HUES6 (cell line): ENCODE measurements around the gene PAPLN.

Source experiments
- H3K27ac ChIP-seq: 2 replicates; pipeline ENCODE4 v1.7.0; 2013; ENCODE audit warnings: low read depth, mild to moderate bottlenecking, low read length, inconsistent platforms
- H3K27me3 ChIP-seq: 2 replicates; pipeline ENCODE4 v1.6.1; 2013; ENCODE audit warnings: low read length; ENCODE audit not compliant: control insufficient read depth, insufficient read depth
- H3K36me3 ChIP-seq: 2 replicates; pipeline ENCODE4 v1.6.1; 2013; ENCODE audit warnings: low read length; ENCODE audit not compliant: control insufficient read depth, insufficient read depth
- H3K4me1 ChIP-seq: 2 replicates; pipeline ENCODE4 v1.6.1; 2013; ENCODE audit warnings: low read length; ENCODE audit not compliant: control insufficient read depth, insufficient read depth
- H3K4me3 ChIP-seq: 2 replicates; pipeline ENCODE4 v1.5.1; 2013; ENCODE audit warnings: low read depth, low read length
- H3K9ac ChIP-seq: one replicate; pipeline ENCODE4 v1.6.1; 2013; ENCODE audit warnings: mild to moderate bottlenecking, low read length
- H3K9me3 ChIP-seq: 2 replicates; pipeline ENCODE4 v1.6.1; 2013; ENCODE audit warnings: low read depth, low read length; ENCODE audit not compliant: control insufficient read depth, insufficient read depth

PAPLN gene

GRCh38 chr14:73209953-73210352 lies 27.4 kb upstream of the PAPLN start:
- Histone ChIP-seq H3K9ac (no peak overlapping the region), H3K4me3 (no peak overlapping the region), H3K27me3 (no peaks in the 10 kb centered on the region), H3K4me1 (no peaks in the 10 kb centered on the region), H3K36me3 (peaks cover 79% of the 10 kb centered on the region), H3K27ac (no peak overlapping the region), H3K9me3 (peaks cover 10% of the 10 kb centered on the region; the same call in 1 of the 2 replicates)

- Histone ChIP-seq H3K27me3 (no peaks in the 10 kb centered on the region), H3K4me3 (no peak overlapping the region), H3K9ac (no peak overlapping the region), H3K27ac (no peak overlapping the region), H3K4me1 (no peaks in the 10 kb centered on the region), H3K9me3 (peaks cover 10% of the 10 kb centered on the region; the same call in 1 of the 2 replicates), H3K36me3 (peaks cover 75% of the 10 kb centered on the region)
These were observed 25.9 kb upstream of the PAPLN start for GRCh38 chr14:73211251-73212040.

- Histone ChIP-seq H3K36me3 (peaks cover 74% of the 10 kb centered on the region), H3K9me3 (no peaks in the 10 kb centered on the region), H3K4me1 (no peaks in the 10 kb centered on the region)
These were observed 21.3 kb upstream of the PAPLN start for GRCh38 chr14:73216030-73216429.

GRCh38 chr14:73217411-73217810 lies 19.9 kb upstream of the PAPLN start:
- Histone ChIP-seq H3K36me3 (peaks cover 63% of the 10 kb centered on the region), H3K4me3 (no peak overlapping the region), H3K9me3 (no peaks in the 10 kb centered on the region), H3K9ac (no peak overlapping the region), H3K4me1 (peaks cover 4% of the 10 kb centered on the region), H3K27ac (no peak overlapping the region), H3K27me3 (no peaks in the 10 kb centered on the region)

More at GRCh38 chr14:73216030-73216429, 21.3 kb upstream of the PAPLN start:
- Histone ChIP-seq H3K4me3 (no peak overlapping the region), H3K27ac (no peak overlapping the region), H3K27me3 (no peaks in the 10 kb centered on the region), H3K9ac (no peak overlapping the region)

- Histone ChIP-seq H3K4me1 (peaks cover 14% of the 10 kb centered on the region), H3K27me3 (no peaks in the 10 kb centered on the region), H3K9me3 (no peaks in the 10 kb centered on the region), H3K27ac (no peak overlapping the region), H3K4me3 (no peak overlapping the region), H3K9ac (no peak overlapping the region), H3K36me3 (peaks cover 41% of the 10 kb centered on the region)
These were observed 17.2 kb upstream of the PAPLN start for GRCh38 chr14:73220061-73220460.

GRCh38 chr14:73220634-73221033 lies 16.7 kb upstream of the PAPLN start:
- H3K4me3 ChIP-seq, result no peak overlapping the region
- no peaks in the 10 kb centered on the region for H3K9me3 ChIP-seq
- peaks cover 39% of the 10 kb centered on the region for H3K36me3 ChIP-seq
- no peak overlapping the region for H3K27ac ChIP-seq
- peaks cover 14% of the 10 kb centered on the region for H3K4me1 ChIP-seq
- no peaks in the 10 kb centered on the region for H3K27me3 ChIP-seq
- H3K9ac ChIP-seq, result no peak overlapping the region

- Histone ChIP-seq H3K36me3 (peaks cover 33% of the 10 kb centered on the region), H3K27me3 (no peaks in the 10 kb centered on the region), H3K4me3 (no peak overlapping the region), H3K4me1 (peaks cover 14% of the 10 kb centered on the region), H3K9me3 (no peaks in the 10 kb centered on the region), H3K27ac (no peak overlapping the region), H3K9ac (no peak overlapping the region)
These were observed 15.4 kb upstream of the PAPLN start for GRCh38 chr14:73221945-73222344.

GRCh38 chr14:73223049-73223448 lies 14.3 kb upstream of the PAPLN start:
- no peak overlapping the region for H3K4me3 ChIP-seq
- peaks cover 24% of the 10 kb centered on the region for H3K36me3 ChIP-seq
- no peaks in the 10 kb centered on the region for H3K9me3 ChIP-seq
- H3K27me3 ChIP-seq, result no peaks in the 10 kb centered on the region
- no peak overlapping the region for H3K9ac ChIP-seq
- peaks cover 14% of the 10 kb centered on the region for H3K4me1 ChIP-seq
- H3K27ac ChIP-seq, result no peak overlapping the region

- Histone ChIP-seq H3K4me1 (peaks cover 20% of the 10 kb centered on the region), H3K4me3 (no peak overlapping the region), H3K27ac (no peak overlapping the region), H3K9me3 (no peaks in the 10 kb centered on the region), H3K36me3 (0 out of 2 replicates have a peak, but pooled peaks cover 3% of the 10 kb centered on the region), H3K9ac (no peak overlapping the region), H3K27me3 (no peaks in the 10 kb centered on the region)
These were observed 11.8 kb upstream of the PAPLN start for GRCh38 chr14:73225496-73225895.

GRCh38 chr14:73227812-73228781 lies 9.2 kb upstream of the PAPLN start:
- no peak overlapping the region for H3K4me3 ChIP-seq
- H3K9ac ChIP-seq, result no peak overlapping the region
- no peaks in the 10 kb centered on the region for H3K36me3 ChIP-seq
- H3K27me3 ChIP-seq, result peaks cover under 1% of the 10 kb centered on the region; the same call in 1 of the 2 replicates
- H3K27ac ChIP-seq, result no peak overlapping the region
- no peaks in the 10 kb centered on the region for H3K9me3 ChIP-seq
- H3K4me1 ChIP-seq, result peaks cover 10% of the 10 kb centered on the region

GRCh38 chr14:73230051-73230450 lies 7.3 kb upstream of the PAPLN start:
- H3K9me3 ChIP-seq, result no peaks in the 10 kb centered on the region
- peaks cover 20% of the 10 kb centered on the region for H3K27me3 ChIP-seq
- H3K4me1 ChIP-seq, result peaks cover 18% of the 10 kb centered on the region
- H3K27ac ChIP-seq, result no peak overlapping the region
- H3K9ac ChIP-seq, result no peak overlapping the region
- H3K36me3 ChIP-seq, result no peaks in the 10 kb centered on the region
- H3K4me3 ChIP-seq, result no peak overlapping the region
